GM19351 (cell line): Measurements from ENCODE around the gene RPUSD1.
"Not testable (repeated sequence)": the region's sequence is repeated elsewhere in the genome, so short reads cannot be mapped to it uniquely, and the experiment has no call there.

Experiments used
- ATAC-seq: cut with Tn5 transposase; IDR thresholded peaks from one replicate; pipeline ENCODE4 v1.9.1; 2021; ENCODE audit warnings: mild to moderate bottlenecking, moderate library complexity; ENCODE audit not compliant: unreplicated experiment

The RPUSD1 gene

DNA sequence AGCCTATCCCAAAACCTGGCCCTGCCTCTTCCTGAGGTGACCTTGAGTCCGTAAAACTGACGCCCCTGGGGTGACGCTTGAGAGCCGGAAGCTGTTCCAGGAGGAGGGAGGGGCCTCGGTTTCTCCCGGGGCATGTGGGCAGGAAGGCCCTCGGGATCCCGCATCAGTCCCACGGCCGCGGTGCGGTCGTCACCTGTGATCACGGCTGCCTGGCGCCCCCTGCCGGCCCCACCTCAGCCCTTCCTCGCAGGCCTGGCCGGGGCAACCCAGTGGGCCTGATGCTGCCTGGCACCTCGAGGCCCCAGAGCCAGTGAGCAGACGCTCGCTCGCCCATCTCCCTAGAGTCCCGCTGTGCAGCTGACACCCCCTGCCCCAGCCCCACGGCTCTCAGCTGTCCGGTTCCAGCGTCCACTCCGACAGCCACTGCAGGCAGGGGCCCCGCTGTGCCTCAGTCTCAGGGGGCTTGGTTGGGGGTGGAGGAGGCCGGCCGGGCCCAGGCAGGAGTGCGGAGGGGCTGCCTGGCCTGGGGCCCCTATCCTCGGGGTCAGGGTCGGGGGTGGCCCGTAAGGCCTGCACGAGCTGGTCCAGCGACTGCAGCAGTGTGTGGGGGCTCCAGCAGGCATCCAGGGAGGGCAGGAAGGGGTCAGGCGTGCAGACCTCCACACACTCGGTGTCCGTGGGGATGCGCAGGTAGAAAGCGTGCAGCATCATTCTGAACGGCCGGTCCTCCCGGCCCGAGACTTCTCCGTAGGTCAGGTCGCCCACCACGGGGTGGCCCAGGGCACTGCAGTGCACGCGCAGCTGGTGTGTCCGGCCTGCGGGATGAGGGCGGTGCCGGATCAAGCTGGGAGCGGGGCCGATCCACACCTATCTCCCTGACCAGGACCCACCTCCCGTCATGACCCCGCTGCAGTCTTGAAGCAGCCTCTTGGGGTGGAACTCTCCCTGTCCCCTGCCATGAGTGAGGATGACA, 2.3 kb downstream of the RPUSD1 start:
- no peak for ATAC-seq

DNA sequence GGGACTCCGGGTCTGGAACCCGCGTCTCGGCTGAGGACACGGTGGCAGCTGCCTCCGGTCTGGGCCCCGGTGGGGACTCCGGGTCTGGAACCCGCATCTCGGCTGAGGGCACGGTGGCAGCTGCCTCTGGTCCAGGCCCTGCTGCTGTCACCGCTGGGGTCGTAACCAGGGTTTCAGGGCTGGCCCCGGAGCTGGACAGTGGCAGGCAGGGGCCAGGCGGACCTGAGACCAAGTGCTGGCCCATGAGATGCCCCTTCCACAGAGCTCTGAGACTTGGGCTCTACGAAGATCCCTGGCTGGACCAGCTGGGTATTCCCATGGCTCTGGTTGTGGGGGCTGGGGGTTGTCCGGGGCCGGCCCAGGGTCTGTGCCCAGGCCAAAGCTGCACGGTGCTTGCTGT, 3.8 kb downstream of the RPUSD1 start:
- no peak for ATAC-seq

DNA sequence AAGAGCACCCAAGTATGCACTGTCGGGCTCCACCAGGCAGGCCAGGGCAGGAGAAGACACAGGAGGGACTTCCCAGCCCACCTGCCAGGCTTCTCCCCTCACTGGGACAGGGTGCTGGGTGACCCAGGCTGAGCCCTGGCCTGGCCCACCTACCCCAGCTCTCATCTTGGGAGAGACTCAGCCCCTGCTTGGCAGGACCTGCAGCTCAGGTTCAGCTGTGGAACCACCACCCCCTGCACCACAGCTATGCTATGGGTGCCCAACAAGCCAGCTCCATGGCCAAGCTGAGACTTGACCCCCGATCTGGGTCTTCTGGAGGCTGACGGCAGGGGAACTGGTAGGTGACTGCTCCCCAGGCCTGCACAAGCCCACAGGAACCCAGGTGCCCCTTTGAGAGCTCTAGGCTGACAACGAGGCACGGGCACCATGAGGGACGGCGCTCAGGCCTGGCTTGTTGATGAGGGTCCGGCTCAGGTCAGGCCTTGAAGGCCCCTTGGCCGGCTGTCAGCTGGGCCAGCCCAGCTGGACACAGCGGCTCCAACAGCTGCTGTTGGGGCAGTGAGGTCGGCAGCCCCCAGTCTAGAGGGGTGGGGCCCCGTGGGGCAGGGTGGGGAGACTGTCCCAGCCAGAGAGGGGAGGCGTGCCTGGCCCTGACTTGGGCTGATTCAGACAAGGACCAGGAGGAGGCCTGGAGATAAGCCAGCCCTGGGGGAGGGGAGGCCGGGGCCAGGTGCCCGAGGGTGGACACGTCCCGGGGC, 4.6 kb downstream of the RPUSD1 start:
- no peak for ATAC-seq

DNA sequence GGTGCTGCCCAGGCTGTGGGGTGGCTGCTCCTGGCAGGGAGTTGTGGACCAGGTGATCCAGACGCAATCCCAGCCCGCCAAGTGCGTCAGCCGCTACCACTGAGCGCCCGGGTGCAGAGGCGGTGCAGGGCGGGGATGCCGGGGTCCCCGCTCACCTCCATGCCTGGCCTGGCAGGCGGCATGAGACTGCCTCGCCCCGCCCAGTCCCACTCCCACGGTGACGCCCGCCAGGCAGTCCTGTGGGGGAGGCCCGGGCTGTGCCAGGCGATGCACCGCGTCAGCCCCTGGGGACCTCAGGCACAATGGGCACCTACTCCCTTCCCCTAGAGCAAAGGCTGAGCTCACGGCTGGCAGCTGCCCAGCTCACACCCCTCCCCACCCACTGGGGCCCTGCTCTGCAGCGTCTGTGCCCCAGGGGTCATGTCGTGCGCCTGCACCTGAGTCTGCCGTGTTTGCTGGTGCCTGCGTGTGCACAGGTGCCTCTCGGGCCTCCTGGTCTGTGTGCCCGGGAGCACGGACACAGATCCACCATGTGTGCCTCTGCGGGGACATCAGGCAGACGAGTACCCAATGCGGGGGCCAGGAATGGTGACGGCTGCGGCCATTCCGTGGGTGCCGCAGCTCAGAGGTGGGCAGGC, 5.3 kb downstream of the RPUSD1 start:
- ATAC-seq = no peak

DNA sequence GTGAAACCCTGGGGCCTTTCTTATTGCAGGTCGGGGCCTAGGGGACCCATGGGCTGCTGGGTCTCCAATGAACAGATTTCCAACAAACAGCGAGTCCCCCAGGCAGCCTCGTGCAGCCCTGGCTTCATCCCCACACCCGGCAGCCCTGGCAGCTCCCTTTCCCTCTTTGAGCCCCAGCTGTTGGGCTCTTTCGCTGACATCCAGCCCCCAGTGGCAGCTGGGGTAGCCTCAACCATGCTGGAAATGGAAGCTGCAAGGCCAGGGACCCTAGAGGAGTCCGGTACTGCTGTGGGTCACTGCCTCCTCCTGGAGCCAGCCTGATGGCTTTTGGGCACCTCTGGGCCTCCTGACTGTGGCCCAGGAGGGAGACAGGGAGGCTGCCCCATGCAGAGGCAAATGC, 5.9 kb downstream of the RPUSD1 start:
- no peak for ATAC-seq

DNA sequence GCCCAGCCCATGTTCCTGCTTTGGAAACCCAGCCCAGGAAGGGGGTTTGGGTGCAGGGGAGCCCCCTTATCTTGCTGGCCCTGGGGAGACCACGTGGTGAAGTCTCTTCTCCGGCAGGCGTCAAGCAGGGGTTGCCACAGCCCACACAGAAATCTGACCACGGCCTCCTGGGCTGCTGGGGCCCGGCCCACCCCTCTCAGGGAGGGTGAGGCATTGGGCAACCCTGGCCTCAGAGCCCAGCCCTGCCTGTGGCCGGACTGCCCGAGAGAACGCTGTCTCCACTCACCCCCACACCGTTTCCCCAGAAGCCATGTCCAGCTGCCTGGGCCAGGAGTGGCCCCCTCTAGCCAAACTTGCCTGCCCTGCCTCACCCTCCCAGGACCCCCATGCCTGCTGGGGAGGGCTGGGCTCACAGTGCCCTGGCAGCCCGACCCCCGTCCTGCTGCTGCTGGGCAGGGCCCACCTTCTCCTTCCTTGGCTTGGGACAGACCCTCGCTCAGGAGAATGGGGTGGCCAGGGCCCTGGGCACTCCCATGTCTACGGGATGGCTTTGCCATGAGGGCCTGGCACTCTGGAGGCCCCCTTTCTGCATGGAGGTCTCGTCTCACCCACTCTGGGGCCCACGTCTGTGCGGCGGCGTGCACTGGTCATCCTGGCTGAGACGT, 6.7 kb downstream of the RPUSD1 start:
- ATAC-seq = no peak

DNA sequence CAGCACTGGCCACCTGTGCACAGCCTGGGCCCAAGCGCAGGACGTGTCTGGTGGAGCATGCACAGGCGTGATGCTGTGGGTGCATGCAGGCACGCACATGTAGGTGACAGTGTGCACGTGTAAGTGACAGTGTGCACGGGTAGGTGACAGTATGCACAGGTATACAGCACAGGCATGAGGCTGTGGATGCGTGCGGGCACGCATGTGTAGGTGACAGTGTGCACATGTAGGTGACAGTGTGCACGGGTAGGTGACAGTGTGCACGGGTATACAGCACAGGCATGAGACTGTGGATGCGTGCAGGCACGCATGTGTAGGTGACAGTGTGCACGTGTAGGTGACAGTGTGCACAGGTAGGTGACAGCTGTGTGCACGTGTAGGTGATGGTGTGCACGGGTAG, 7.9 kb downstream of the RPUSD1 start:
- no peak for ATAC-seq

DNA sequence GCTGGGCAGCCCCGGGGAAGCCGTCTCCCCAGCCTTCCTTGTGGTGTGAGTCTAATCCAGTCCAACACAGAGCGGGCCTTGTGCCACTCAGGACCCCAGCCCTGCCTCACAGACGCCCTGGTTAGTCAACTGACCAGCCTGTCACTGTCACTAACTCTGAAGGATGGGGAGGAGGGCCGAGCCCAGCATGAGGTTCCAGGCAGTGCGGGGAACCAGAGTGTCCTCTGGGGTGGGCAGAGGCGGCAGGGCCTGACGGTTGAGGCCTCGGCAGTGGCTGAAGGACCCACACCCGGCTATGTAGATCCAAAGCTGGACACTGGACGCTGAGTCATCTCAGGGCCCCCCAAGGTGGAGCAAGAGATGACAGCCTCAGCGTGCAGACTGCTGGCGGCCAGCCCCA, 8.6 kb downstream of the RPUSD1 start:
- no peak for ATAC-seq

DNA sequence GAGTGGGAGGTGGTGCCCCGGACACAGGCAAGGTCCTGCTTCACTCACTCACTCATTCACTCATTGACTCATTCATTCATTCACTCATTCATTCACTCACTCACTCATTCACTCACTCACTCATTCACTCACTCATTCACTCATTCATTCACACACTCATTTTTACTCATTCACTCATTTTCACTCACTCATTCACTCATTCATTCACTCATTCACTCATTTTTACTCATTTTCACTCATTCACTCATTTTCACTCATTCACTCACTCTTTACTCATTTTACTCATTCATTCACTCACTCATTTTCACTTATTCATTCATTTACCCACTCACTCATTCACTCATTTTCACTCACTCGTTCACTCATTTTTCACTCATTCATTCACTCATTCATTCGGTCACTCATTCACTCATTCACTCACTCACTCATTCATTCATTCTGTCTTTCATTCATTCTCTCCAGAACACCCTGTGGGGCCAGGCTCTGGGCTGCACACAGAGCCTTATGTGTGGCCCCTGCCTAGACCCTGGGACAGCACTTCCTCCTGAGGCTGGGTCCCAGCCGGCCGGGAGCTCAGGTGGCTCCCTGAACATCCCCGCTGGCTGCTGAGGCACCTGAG, 9.2 kb downstream of the RPUSD1 start:
- ATAC-seq = no peak

DNA sequence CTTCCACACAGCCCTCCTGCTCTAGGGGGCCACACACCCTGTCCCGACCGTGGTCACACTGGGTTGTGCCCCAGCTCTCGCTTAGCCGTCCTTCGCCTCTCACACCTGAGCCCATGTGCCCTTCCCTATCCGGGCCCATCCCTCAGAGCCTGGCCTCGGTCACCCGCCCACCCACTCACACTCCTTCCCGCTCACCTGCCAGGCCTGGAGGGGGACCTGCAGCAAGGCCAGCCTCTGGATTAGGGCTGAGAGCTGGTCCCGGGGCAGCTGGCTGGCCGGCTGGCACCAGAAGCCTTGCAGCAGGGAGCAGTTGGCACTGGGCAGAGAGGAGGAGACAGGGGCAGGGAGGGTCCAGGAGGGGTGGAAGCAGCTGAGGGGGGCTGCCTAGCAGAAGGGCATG, 9.7 kb downstream of the RPUSD1 start:
- ATAC-seq = no peak

DNA sequence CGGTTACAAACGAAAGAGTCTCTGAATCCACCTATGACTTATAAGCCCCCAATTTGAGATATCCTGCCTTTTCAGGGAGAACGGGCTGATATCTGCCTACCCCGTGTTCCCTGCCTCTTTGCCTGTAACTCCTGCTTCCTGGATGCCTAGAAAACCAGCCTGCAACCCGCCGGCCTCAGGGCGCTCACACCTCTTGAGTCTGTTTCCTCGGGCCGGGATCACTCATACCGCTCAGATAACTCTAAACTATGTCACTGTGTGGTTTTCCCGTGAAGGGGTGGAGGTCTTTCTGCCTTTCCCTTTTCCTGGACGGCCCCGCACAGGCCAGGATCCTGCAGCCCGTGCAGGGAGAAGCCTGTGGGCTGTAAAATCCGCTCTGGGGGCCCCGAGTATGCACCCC, 10.4 kb downstream of the RPUSD1 start:
- ATAC-seq = no peak

DNA sequence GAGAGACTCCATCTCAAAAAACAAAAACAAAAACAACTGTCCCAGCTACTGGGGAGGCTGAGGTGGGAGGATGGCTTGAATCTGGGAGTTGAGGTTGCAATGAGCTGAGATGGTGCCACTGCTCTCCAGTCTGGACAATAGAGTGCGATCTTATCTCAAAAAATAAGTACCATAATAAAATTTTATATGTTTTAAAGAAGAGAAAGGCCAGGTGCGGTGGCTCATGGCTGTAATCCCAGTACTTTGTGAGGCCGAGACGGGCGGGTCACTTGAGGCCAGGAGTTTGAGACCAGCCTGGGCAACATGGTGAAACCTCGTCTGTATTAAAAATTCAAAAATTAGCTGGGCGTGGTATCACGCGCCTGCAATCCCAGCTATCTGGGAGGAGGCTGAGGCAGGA, 11.4 kb downstream of the RPUSD1 start:
- no peak for ATAC-seq

DNA sequence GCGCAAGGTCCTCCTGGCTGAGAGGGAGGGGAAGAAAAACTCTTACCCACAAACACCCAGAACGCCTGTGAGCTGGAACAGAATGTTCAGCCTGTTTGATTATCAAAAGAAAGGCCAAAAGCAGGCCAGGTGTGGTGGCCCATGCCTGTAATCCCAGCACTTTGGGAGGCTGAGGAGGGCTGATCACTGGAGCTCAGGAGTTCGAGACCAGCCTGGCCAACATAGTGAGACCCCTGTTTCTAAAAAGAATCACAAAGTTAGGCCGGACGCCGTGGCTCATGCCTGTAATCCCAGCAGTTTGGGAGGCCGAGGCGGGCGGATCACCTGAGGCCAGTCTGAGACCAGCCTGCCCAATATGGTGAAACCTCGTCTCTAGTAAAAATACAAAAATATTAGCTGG, 11.9 kb downstream of the RPUSD1 start:
- ATAC-seq = not testable (repeated sequence)

DNA sequence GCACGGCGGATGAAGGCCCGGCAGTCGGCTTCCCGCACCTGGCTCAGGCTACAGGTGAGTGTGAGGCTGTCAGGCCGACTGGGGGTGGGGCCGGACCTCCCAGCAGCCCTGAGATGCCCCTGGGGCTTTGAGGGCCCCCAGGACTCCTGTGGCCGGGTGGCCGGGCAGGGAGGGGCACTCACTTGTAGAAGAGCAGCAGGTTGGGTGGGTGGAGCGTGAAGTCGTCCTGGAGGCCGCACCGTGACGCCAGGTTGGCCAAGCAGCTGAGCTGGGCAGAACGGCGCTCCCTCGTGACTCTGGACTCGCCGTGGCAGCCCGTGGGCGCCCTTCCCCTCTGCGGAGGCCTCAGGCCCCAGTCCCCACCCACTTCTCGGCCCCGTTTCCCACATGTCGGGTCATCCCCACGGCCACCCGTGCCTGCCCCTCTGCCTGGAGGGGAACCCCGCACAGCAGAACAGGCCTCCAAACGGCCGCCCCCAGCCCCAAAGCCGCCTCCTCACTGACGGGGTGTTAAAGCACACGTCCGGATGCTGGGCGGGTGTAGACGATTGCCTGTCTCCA, 12.9 kb downstream of the RPUSD1 start:
- ATAC-seq = no peak

DNA sequence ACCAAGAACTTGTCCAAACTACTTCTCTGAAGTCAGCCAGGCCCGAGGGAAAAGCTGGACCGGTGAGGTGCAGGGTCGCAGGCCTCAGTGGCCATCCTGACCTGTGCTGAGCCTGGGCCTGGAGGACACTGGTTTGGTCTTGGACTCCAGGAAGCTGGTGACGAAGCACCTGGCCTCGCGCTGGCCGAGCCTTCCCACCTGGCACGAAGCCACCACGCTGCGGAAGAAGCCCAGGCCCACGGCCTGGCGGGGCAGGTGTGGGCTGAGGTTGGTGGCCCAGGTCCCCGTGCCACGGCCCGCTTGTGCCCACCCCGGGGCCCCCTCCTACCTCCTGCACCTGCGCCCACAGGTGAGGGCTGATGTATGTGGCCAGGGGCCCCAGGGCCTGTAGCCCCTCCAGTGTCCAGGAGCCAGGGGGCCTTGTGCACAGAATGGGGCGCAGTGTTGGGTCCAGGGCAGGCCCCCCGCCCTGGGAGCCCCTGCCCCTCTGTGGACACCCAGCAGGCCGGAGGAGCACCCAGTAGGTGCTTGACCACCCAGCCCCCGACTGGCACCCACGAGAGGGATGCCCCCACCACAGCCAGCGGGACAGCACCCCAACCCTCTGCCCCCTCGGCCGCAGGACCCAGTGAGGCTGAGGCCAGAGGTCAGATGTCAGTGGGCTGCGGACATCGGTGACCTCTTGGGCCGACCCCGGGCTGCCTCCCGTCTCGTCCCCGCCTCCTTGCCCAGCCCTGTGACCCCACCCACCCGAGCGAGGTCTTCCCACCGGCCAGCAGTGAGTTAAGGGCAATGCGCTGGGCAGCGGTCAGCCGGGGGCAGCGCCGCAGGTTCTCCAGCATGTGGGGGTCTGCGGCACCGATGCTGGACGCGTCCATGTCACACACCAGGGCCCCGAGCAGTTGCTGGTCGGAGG, 13.8 kb downstream of the RPUSD1 start:
- ATAC-seq = no peak

DNA sequence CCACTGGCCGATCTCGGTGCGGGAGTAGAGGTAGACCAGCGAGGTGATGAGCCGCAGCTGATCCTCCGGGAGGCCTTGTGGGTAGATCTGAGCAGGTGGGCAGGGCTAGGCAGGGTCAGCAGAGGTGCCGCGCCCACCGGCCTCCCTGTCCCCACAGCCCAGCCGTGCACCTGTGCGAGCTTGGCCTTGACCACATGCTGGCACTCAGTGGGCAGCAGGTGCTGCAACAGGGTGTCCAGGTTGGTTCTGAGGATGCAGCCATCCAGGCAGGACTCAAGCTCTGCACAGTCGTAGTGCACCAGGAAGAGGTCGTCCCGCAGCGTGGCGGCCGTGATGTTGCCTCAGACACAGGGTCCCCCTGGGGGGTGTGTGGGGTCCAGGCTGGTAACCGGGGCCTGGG, 15.2 kb downstream of the RPUSD1 start:
- no peak for ATAC-seq

DNA sequence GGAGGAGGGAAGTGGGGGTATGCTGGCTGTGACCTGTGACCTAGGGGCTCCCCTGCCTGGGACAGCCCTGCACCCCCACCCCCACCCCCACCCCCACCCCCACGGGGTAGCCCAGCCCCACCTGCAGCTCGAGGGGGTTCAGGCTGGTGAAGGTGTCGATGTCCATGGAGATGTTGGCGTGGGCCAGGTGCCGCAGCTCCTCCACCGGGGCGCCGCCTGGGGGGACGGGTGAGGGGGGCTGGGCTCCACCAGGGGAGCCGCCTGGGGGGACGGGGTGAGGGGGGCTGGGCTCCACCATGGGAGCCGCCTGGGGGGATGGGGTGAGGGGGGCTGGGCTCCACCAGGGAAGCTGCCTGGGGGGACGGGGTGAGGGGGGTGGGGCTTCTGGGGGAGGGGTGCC, 17.8 kb downstream of the RPUSD1 start:
- ATAC-seq = no peak

DNA sequence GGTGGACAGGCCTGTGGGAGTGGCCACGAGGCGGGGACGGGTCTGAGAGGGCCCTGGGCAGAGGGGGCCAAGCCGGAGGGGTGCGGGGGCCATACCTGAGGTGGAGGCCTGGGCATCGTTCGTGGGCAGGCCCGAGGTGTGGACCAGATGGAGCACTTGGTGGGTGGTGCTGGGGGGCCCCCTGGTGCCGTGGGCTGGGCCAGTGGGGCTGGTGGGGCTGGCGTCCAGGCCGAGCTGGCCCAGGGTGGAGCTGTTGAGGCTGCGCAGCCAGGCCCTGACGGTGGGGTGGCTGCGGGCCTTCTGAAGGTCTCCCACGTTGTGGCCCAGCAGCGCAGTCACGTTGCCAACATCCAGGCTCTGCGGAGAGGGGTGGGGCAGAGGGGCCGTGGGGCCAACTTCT, 18.2 kb downstream of the RPUSD1 start:
- no peak for ATAC-seq

DNA sequence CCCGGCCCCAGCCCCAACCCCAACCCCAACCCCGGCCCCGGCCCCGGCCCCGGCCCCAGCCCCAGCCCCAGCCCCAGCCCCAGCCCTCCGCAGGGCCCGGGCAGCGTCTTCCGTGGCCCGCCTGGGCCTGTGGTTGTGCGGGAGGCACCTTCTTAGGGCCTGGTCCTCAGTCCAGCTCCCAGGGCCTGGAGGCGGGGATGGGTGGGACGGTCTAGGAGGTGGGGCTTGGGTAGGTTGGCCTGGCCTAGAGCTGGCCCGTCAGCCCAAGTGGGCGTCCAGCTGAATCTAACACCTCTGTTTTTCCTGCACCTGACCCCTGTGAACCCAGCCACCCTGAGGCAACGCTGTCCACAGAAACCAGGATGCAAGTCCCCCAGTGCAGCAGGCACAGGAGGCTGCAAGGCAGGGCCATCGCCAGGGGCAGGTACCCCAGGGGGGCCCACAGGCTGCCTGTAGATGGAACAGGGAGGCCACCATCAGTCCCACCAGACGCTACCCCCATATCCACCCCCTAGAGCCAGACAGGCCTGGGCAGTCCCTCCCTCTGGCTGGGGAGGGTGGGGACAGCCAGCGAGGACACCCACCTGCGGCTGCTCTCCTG, 18.9 kb downstream of the RPUSD1 start:
- no peak for ATAC-seq
